ENCODE results near the gene TSR3.

TSR3 gene

GRCh38 chr16:1397779-1398178 lies 46.1 kb upstream of the TSR3 start:
- H3K4me2 ChIP-seq (ENCODE audit: low read length): no peak overlapping the region
- no peak overlapping the region for H3K9ac ChIP-seq
- no peaks in the 10 kb centered on the region for H3K36me3 ChIP-seq (ENCODE audit: control insufficient read depth, insufficient read depth, low read length)
- no peaks in the 10 kb centered on the region for H3K4me1 ChIP-seq
- H3K4me3 ChIP-seq (ENCODE audit: low read depth, low read length): no peak overlapping the region
- H3K79me2 ChIP-seq: peaks cover 8% of the 10 kb centered on the region
- no peak overlapping the region for H3K27ac ChIP-seq
- no peaks in the 10 kb centered on the region for H3K27me3 ChIP-seq (ENCODE audit: control insufficient read depth, insufficient read depth, low read length)
- no peaks in the 10 kb centered on the region for H3K9me3 ChIP-seq (ENCODE audit: control insufficient read depth, low read length)
- H2AFZ ChIP-seq: no peak overlapping the region
- TF ChIP-seq, protein P1, sequence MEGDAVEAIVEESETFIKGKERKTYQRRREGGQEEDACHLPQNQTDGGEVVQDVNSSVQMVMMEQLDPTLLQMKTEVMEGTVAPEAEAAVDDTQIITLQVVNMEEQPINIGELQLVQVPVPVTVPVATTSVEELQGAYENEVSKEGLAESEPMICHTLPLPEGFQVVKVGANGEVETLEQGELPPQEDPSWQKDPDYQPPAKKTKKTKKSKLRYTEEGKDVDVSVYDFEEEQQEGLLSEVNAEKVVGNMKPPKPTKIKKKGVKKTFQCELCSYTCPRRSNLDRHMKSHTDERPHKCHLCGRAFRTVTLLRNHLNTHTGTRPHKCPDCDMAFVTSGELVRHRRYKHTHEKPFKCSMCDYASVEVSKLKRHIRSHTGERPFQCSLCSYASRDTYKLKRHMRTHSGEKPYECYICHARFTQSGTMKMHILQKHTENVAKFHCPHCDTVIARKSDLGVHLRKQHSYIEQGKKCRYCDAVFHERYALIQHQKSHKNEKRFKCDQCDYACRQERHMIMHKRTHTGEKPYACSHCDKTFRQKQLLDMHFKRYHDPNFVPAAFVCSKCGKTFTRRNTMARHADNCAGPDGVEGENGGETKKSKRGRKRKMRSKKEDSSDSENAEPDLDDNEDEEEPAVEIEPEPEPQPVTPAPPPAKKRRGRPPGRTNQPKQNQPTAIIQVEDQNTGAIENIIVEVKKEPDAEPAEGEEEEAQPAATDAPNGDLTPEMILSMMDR (IDR thresholded peaks at IDR 0.05): no peak

DNA sequence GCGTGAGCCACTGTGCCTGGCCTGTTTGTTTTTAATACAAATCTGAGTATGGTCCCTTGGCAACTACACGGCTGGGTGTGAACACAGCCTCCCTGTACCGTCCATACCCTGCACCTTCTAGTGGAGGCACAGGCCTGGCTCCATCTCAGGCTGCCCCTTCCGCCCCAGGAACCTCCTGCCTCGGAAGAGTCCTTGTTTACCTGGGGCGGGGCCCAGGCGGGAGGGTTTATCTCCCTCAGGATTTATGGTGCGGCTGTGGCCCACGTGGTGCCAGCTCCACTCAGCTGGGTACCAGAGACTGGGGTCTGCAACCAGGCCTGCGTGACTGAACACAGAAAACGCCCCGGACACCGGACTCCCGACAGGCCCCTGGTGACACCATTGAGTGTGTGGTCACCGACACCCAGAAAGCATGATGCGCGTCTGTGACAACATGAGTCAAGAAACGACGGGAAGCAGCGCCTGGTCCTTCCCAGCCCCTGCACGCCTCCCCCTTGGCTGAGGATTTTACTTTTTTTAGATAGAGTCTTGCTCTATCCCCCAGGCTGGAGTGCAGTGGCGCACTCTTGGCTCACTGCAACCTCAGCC lies 43.9 kb upstream of the TSR3 start:
- H3K36me3 ChIP-seq (ENCODE audit: control insufficient read depth, insufficient read depth, low read length): no peaks in the 10 kb centered on the region
- no peaks in the 10 kb centered on the region for H3K27me3 ChIP-seq (ENCODE audit: control insufficient read depth, insufficient read depth, low read length)
- H3K4me2 ChIP-seq (ENCODE audit: low read length): no peak overlapping the region
- H2AFZ ChIP-seq: no peak overlapping the region
- H3K4me3 ChIP-seq (ENCODE audit: low read depth, low read length): no peak overlapping the region
- TF ChIP-seq, protein P1 (IDR thresholded peaks at IDR 0.05): no peak
- no peaks in the 10 kb centered on the region for H3K4me1 ChIP-seq
- peaks cover 5% of the 10 kb centered on the region for H3K79me2 ChIP-seq
- H3K27ac ChIP-seq: no peak overlapping the region
- H3K9ac ChIP-seq: no peak overlapping the region
- H3K9me3 ChIP-seq (ENCODE audit: control insufficient read depth, low read length): no peaks in the 10 kb centered on the region

GRCh38 chr16:1394367-1394951 lies 42.8 kb upstream of the TSR3 start:
- Histone ChIP-seq H3K79me2 (peaks cover 7% of the 10 kb centered on the region), H3K4me1 (no peaks in the 10 kb centered on the region), H3K4me3 (ENCODE audit: low read depth, low read length) (no peak overlapping the region), H3K27me3 (ENCODE audit: control insufficient read depth, insufficient read depth, low read length) (no peaks in the 10 kb centered on the region), H3K9me3 (ENCODE audit: control insufficient read depth, low read length) (no peaks in the 10 kb centered on the region), H3K36me3 (ENCODE audit: control insufficient read depth, insufficient read depth, low read length) (no peaks in the 10 kb centered on the region), H3K27ac (no peak overlapping the region), H3K9ac (no peak overlapping the region), H3K4me2 (ENCODE audit: low read length) (no peak overlapping the region), H2AFZ (no peak overlapping the region)
- TF ChIP-seq, protein P1 (IDR thresholded peaks at IDR 0.05): no peak

DNA sequence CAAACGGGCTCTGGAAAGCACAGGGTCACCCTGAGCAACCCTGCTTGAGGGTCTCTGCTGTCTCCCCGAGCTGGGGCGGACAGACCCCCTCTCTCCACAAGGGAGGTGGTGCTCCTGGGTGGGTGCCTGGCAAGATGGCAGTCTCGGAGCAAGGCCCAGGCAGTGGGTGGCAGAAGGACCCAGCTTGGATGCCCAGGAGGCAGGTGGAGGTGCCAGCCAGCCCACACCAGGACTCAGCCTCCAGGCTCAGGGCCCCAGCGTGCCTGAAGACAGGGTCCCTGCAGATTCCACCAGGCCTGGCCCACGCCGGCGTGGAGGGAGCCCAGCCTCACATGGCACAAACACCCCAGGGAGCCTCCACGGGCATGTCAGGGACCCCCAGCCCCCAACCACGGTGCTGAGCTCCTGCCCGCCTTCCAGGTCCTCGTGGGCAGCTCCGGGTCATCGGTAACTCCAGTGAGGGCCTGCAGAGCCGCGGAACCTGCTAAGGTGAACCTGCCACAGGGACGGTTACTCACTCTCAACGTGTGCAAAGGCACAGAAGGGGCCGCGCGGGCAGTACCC lies 42.0 kb upstream of the TSR3 start:
- Histone ChIP-seq H3K9ac (no peak overlapping the region), H3K27me3 (ENCODE audit: control insufficient read depth, insufficient read depth, low read length) (no peaks in the 10 kb centered on the region), H3K4me1 (no peaks in the 10 kb centered on the region), H3K79me2 (peaks cover 7% of the 10 kb centered on the region), H3K27ac (no peak overlapping the region), H3K9me3 (ENCODE audit: control insufficient read depth, low read length) (no peaks in the 10 kb centered on the region), H3K36me3 (ENCODE audit: control insufficient read depth, insufficient read depth, low read length) (no peaks in the 10 kb centered on the region), H3K4me2 (ENCODE audit: low read length) (no peak overlapping the region), H3K4me3 (ENCODE audit: low read depth, low read length) (no peak overlapping the region), H2AFZ (no peak overlapping the region)
- TF ChIP-seq, protein P1 (IDR thresholded peaks at IDR 0.05): no peak

GRCh38 chr16:1392826-1393225 lies 41.1 kb upstream of the TSR3 start:
- no peaks in the 10 kb centered on the region for H3K36me3 ChIP-seq (ENCODE audit: control insufficient read depth, insufficient read depth, low read length)
- TF ChIP-seq, protein P1 (IDR thresholded peaks at IDR 0.05): no peak

More at GRCh38 chr16:1392826-1393225, 41.1 kb upstream of the TSR3 start:
- Histone ChIP-seq H3K4me1 (no peaks in the 10 kb centered on the region), H3K9me3 (ENCODE audit: control insufficient read depth, low read length) (no peaks in the 10 kb centered on the region), H3K79me2 (peaks cover 4% of the 10 kb centered on the region), H3K9ac (no peak overlapping the region), H3K4me2 (ENCODE audit: low read length) (no peak overlapping the region), H3K4me3 (ENCODE audit: low read depth, low read length) (no peak overlapping the region), H3K27ac (no peak overlapping the region), H3K27me3 (ENCODE audit: control insufficient read depth, insufficient read depth, low read length) (no peaks in the 10 kb centered on the region), H2AFZ (no peak overlapping the region)

All from parathyroid adenoma (tissue), 2 donors.